GM19023 (cell line): Measurements from ENCODE around the gene GGA3.
"Not testable (repeated sequence)": the region's sequence is repeated elsewhere in the genome, so short reads cannot be mapped to it uniquely, and the experiment has no call there.

Experiments used
- ATAC-seq: cut with Tn5 transposase; IDR thresholded peaks from one replicate; pipeline ENCODE4 v1.9.1; 2021; ENCODE audit warnings: mild to moderate bottlenecking, moderate library complexity; ENCODE audit not compliant: unreplicated experiment

Gene GGA3

DNA sequence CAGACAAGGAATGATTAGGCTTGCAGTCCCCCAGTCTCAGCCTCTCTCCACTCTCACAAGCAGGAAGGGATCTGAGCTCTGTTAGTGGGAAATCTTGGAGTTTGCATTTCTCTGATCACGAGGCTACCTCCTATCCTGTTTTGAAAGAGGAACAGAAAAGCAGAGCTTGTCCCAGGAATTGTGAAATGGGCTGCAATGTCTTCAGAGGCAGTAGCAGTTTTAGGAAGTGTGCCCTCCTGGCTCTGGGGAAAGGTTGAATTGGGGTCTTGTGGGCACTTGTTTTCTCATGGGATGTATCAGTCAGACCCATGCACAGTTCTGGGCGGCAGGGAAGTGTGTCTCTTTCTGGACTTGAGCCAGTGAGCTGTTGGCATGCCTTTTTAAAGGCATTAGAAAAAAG lies 33.1 kb downstream of the GGA3 start:
- no peak for ATAC-seq

DNA sequence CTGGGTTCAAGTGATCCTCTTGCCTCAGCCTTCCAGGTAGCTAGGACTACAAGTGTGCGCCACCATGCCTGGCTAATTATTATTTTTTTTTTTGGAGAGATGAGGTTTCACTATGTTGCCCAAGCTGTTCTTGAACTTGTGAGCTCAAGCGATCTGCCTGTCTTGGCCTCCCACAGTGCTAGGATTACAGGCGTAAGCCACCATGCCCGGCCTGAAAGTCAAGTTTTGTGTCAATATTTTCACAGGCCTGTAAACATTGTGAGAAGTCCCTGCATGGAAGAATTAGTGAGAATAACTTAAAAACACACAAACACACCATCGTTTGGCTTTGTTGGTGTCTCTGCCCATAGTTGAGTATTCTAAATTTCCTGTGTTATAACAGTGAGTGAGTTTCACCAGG lies 33.7 kb downstream of the GGA3 start:
- ATAC-seq, result no peak

GRCh38 chr17:75225016-75225415 lies 36.4 kb downstream of the GGA3 start:
- ATAC-seq, result no peak

- no peak for ATAC-seq
Measured at GRCh38 chr17:75219815-75220214, 41.6 kb downstream of the GGA3 start.

- ATAC-seq, result no peak
Measured at GRCh38 chr17:75218131-75218530, 43.3 kb downstream of the GGA3 start.

DNA sequence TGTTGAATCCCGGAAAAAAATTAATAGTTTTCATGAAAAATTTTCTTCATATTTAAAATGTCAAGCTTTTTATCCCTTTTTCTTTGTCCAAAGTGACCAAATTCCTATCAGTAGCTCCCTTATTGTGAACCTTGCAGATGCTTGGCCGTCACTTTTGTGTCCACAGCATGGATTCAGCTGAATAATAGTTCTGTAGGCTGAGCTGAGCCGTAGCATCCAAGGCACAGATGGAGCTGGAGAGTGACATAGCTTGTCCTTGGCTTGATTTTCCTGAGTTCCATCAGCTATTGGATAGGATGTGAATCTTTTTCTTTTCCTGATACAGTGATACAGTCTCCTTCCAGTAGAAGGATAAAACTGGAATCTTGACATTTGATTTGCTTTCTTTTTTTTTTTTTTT lies 52.3 kb downstream of the GGA3 start:
- ATAC-seq, result no peak

DNA sequence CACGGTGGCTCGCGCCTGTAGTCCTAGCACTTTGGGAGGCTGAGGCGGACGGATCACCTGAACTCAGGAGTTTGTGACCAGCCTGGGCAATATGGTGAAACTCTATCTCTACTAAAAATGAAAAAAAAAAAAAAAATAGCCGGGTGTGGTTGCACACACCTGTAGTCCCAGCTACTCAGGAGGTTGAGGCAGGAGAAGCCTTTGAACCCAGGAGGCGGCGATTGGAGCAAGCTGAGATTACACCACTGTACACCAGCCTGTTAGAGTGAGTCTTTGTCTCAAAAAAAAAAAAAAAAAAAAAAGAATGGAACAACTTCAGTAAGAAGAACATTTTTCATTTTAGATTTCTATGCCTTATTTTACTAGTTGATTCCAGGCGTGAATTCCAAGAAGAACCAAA lies 53.2 kb downstream of the GGA3 start:
- ATAC-seq, result no peak

- ATAC-seq, result no peak
Measured at GRCh38 chr17:75207760-75208159, 53.6 kb downstream of the GGA3 start.

DNA sequence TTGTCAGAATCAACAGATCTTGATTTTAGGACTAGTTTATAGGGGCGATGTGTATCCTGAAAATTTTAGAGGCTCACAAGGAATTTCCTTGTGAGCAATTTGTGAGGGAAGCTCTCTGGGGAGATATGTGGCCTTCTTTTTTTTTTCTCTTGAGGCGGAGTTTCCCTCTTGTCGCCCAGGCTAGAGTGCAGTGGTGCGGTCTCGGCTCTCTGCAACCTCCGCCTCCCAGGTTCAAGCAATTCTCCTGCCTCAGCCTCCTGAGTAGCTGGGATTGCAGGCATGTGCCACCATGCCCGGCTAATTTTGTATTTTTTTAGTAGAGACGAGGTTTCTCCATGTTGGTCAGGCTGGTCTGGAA lies 54.4 kb downstream of the GGA3 start:
- not testable (repeated sequence) for ATAC-seq

DNA sequence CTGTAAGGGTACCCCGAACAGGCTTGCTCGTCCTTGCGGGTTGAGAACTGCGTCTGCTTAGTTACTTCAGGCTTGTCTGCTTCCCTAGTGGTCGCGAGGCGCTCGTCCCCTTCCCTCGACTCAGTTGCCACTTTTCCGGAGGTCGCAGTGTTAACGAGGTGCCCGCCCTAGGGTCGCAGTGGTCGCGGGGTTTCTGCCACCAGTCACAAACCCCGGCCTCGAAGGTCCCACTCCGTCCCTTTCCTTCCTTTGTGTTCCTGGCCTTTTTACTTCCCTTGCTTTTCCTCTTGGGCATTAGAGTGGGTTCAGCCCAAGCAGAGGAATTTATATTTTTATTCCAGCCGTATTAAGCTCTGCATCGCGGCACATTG lies 55.6 kb downstream of the GGA3 start:
- peak; percentile 27 for ATAC-seq

- peak; percentile 80 for ATAC-seq
Measured at GRCh38 chr17:75205037-75205792, 56.2 kb downstream of the GGA3 start, which contains the start of gene NUP85. Gene NUP85, plus strand, starts transcription at chr17:75205679. Its CDS starts 83 bp downstream, at chr17:75205762.

DNA sequence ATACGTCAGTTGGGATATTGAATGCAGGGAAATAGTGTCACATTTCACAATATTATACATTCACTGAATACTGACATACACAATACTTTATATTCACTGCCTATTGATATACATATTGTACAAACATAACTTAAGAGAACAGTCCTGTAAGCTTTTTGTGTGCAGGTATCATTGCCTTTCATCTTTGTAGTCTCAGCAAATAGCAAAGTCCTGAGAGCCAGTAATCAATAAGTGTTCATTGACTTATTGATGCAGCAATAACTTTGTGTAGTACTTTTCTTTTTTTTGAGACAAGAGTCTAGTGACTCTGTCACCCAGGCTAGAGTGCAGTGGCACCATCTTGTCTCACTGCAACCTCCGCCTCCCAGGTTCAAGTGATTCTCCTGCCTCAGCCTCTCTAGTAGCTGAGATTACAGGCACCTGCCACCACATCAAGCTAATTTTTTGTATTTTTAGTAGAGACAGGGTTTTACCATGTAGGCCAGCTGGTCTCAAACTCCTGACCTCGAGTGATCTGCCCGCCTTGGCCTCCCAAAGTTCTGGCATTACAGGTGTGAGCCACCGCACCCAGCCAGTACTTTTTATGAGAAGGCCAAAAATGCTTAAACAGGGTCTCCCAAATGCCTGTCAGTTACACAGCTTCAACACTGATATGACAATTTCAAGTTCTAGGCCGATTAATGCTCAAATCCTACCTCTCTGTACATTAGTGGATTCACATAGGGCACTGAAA lies 61.4 kb downstream of the GGA3 start:
- no peak for ATAC-seq

GRCh38 chr17:75194879-75195278 lies 66.5 kb downstream of the GGA3 start:
- no peak for ATAC-seq

DNA sequence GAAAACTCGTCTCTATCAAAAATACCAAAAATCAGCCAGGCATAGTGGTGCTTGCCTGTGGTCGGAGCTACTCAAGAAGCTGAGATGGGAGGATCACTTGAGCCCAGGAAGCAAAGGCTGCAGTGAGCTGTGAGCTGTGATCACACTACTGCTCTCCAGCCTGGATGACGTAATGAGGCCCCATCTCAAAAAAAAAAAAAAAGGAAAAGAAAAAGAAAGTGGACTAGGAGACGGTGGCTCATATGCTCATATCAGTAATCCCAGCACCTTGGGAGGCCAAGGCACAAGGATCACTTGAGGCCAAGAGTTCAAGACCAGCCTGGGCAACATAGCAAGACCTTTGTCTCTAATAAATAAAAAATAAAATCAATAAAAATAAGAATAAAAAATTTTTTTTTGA lies 69.8 kb downstream of the GGA3 start:
- ATAC-seq, result no peak

DNA sequence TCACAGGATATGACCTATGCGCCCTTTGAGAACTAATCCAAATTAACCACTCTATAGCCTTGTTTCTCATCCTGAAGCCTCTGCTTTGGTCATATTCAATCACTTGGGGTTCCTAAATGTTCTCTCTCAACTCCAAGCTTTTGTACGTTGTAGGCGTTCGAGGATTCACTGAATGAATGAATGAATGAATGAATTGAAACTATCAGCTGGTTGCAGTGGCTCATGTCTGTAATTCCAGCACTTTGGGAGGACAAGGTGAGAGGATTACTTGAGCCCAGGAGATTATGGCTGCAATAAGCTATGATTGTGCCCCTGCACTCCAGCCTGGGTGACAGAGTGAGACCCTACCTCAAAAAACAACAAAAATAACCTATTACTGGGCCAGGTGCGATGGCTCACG lies 72.8 kb downstream of the GGA3 start:
- ATAC-seq, result no peak
